ENCODE measurements around the gene MRTFA.

DNA sequence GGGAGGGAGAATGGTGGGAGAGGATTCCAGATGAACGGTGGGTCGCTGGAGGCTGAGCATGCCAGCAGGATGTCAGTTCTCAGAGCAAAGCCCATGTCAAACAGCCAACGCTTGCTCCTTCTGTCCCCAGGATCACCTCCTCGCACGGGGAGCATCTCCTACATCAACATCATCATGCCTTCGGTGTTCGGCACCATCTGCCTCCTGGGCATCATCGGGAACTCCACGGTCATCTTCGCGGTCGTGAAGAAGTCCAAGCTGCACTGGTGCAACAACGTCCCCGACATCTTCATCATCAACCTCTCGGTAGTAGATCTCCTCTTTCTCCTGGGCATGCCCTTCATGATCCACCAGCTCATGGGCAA, 44.3 kb upstream of the MRTFA start:
- TF ChIP-seq, protein P1, sequence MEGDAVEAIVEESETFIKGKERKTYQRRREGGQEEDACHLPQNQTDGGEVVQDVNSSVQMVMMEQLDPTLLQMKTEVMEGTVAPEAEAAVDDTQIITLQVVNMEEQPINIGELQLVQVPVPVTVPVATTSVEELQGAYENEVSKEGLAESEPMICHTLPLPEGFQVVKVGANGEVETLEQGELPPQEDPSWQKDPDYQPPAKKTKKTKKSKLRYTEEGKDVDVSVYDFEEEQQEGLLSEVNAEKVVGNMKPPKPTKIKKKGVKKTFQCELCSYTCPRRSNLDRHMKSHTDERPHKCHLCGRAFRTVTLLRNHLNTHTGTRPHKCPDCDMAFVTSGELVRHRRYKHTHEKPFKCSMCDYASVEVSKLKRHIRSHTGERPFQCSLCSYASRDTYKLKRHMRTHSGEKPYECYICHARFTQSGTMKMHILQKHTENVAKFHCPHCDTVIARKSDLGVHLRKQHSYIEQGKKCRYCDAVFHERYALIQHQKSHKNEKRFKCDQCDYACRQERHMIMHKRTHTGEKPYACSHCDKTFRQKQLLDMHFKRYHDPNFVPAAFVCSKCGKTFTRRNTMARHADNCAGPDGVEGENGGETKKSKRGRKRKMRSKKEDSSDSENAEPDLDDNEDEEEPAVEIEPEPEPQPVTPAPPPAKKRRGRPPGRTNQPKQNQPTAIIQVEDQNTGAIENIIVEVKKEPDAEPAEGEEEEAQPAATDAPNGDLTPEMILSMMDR (IDR thresholded peaks at IDR 0.05): no peak
- no peak for TF ChIP-seq POLR2A (IDR thresholded peaks at IDR 0.05)

Data from adrenal gland (tissue), 5 donors.